Stimulated activated naive CD4-positive, alpha-beta T cell (primary cell): ENCODE data around the gene RUNX1.

ENCODE experiments used
- DNase-seq, 6 experiments: peaks; one replicate each; lab custom pipeline; 2025; lab: John Stamatoyannopoulos, UW

RUNX1 gene

DNA sequence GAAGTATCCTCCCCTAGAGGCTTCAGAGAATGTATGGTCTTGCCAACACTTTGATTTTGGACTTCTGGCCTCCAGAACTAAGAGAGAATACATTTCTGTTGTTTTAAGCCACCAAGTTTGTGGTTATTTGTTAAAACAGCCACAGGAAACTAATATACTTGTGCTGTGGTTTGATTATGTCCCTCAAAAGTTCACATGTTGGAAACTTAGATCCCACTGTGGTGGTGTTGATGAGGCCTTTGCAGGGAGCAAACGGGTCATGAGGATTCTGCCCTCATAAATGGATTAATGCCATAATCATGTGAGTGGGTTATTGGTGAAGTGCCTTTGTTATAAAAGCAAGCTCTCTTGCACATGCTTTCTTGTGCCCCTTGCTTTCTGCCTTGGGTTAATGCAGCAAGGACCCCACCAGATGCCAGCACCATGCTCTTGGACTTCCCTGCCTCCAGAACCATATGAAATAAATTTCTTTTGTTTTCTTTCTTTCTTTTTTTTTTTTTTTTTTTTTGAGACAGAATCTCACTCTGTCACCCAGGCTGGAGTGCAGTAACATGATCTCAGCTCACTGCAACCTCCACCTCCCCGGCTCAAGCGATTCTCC, 223.1 kb downstream of the RUNX1 start:
- no peak for DNase-seq

DNA sequence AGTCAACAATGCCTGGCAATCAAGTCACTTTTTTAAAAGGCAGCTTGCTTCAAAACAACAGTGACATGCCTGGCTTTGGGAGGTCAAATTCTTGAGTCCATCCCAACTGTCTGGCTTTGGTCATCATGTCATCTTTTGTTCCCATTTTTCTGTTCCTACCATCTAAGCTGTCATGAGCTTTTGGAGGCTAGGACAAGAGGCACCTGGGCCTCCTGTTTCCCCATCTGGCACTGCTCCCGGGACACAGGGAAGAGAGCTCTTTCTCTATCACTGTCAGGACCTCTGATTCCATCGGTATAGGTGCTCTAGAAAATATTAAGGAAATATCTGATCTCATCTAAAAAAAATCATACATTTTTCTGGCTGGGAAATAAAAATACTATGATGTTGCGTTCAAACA, 224.0 kb downstream of the RUNX1 start:
- no peak for DNase-seq

DNA sequence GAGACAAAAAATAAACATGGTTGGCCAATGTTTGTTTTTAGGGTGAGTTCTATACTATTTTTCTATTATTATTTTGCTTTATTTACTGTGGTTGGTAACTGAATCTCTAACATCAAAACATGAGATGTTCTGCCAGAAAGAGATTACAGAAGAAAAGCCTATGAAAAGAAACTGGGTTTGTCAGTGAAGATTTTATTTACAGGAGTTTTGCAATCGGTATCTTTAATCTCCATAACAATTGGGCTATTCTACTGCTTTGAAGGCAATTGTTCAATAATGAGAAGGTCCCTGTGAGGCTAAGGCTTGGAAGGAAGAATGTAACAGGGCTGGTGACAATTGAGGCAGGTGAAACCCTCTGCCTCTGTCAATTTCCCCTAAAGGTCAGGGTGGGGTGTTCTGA, 224.8 kb downstream of the RUNX1 start:
- no peak for DNase-seq

DNA sequence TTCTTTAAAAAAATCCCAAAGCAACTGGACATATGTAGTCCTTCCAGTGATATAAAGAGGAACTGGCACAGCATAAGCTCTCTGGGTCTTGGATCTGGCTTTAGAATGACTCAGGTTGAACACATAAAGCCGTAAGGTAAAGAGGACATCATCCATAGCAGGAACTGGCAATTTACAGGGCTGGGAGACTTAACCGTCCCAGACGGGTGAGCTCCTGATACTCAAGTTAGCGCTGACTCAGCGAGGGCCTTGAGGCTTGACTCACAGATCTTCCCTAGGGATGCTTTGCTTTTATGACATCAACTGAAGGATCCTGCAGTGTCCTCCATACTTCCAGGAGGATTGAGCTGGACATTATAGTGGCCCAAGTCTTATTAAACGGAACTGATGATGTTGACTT, 226.2 kb downstream of the RUNX1 start:
- no peak for DNase-seq

DNA sequence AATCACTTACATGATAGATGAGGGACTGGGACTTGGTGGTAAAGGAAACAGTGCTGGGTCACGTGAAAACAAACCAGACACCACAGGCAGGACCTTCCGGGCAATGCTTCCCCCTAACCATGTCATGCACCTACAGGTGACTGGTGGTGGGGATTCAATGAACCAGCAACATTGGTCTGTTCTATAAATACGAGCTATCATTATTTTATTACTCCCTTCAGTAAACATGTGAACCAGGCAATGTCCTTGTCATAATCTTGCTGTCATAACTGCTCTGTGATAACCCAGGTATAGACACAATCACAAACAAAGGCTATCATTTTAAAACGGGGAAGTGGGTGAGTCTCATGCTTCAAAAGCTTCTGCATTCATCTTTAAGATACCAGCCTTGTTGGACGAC, 226.9 kb downstream of the RUNX1 start:
- DNase-seq, result no peak

DNA sequence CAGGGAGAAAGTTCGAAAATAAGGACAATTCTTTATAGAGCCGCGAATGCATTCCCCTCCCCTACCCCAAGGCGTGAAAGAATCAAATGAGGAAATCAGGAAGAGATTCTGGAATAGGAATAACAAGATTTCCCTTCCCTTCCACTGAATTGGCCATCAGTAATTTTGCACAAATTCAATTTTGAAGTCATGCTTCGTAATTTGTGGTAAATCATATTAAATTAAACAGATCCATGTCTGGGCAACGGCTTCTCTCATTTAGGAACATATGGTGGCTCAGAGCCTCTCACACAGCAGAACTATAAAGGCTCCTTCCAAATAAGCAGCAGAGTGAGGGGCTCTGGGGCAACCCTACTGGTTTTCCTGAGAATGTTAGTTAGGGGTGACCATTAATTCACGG, 227.4 kb downstream of the RUNX1 start:
- DNase-seq, result no peak

DNA sequence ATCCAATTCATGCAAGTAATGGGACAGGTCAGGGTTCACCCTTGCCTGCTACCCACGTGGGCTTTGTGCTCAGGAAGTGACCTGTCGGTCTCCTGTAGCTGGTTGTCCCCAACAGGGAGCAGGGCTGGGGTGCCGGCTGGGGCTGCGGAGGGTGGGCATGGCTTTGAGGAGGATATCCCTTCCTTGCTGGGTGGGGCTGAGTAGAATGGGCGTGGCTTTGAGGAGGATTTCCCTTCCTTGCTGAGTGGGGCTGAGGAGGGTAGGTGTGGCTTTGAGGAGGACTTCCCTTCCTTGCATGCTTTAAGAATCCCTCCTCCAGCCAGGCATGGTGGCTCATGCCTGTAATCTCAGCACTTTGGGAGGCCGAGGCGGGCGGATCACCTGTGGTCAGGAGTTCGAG, 229.1 kb downstream of the RUNX1 start:
- no peak for DNase-seq

DNA sequence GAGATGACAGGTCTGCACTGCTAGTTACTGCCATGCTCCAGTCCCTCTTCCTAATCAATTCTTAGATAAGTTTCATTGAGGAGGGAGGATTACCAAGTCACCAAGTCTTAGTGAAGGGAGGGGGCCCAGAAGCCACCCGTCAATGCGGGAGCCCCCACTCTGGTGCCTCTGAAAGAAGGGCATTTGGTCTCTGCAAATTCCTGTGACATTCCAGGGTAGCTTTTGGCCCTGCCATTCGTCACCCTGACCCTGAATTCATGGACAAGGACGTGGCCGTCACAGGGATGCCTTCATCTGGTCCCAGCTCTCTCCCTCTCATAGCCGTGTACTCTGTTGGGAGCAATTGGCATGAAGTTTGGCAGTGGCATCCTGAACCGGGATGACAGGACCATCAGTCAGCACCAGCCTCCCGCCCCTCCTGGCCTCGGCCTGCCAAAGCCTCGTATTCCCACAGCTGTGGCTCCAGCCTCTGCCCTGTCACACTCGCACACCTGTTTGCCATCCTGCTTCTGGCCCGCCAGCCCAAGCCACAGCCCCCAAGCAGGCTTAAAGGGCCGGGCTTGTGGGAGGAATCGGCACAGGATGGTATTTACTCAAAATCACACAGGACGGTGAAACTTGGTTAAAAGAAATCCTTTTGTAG, 229.6 kb downstream of the RUNX1 start:
- no peak for DNase-seq

DNA sequence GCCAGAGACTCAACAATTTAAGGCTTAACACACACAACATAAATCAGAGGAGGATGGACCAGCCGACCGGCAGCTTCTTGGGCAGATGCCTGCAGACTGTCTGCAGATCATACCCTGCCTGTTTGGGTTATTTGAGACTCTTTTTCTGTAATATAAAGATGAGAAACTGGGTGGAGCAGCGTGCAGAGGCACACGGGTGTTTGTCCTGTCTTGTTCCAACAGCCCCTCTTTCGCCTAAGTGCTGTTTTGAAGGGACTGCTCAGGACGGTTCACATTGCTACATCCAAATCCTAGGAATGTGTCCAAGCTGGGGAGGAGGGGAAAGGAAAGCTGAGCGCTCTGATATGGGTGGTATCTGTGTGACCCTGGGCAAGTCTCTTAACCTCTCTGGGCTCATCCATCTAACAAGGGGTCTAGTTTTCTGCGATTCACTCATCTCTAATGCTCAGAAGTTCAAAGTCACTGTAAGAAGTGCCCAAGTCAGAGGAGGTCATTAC, 230.4 kb downstream of the RUNX1 start:
- no peak for DNase-seq

DNA sequence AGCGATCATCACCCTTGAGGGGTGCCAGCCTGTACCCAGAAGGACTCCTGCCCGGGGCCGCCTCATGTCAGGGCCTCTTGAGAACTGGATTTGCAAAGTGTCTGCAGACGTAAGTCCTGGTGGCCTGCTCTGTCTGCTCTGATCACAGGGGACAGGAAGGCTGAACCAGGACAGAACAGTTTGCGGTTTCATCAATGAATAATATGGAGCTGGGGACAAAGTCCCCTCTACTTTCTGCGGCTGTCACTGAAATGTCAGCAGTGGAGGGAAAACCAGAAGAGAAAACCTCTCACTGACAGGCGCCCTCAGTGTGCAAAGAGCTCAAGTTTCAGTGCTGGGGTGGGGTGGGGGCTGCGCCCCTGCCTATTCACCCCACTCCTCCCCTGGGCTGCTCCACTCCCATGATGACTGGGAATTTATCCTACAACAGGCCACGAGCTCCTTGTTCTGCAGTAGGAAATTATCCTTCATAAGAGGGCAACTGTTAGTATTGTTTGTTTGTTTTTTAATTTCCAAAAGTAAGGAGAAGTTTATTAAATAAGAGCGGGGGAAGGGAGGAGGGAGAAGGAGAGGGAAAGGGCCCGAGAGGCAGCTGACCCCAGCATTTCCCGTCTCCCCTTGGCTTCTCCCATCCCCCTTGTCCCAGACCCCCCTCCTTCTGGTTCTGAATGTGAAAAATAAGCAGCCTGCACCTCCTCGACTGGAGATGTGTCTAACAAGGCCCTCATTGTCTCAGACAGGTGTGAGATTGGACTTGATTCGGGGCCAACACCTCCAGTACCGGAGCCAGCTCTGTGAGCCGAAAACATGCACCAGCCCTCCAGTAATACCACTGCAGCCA, 231.1 kb downstream of the RUNX1 start:
- no peak for DNase-seq

DNA sequence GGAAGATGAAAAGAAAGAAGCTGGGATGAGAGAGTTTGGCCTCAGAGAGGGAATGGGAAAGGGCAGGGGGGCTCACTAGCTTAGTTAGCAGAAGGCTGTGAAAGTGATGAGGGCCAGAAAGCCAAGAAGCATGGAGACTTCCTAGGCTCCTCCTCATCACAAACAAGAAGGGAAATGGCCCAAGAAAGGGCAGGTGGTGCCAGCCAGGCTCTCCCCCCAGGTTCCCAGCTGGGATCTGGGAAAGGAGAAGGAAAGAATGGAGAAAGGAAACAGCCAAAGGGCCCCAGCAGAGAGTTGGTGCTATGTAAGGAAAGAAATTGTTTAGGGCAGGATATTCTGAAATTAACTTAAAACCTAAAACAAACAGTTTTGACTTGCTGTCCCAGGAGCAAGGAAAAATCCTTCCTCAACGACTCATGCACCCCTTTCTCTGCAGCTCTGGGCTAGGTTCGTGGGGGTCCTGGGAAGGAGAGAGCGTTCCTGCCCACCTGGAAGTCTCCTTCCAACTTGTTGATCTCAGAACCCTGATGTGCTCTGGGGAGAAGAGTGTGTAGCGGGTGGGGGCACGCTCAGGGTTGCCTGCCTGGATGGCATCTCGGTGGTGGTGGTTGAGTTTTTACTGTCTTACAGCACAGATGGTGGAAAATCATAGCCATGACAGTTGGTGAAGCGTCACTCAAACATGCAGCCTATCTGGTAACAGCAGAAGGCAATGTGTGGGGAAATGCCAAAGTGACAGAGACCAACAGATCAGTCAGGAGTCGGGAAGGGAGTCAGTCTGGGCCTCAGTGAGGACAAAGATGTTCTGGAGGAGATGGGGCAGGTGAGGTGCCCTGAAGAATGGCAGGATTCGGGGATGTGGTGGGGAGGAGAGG, 233.0 kb downstream of the RUNX1 start:
- no peak for DNase-seq

DNA sequence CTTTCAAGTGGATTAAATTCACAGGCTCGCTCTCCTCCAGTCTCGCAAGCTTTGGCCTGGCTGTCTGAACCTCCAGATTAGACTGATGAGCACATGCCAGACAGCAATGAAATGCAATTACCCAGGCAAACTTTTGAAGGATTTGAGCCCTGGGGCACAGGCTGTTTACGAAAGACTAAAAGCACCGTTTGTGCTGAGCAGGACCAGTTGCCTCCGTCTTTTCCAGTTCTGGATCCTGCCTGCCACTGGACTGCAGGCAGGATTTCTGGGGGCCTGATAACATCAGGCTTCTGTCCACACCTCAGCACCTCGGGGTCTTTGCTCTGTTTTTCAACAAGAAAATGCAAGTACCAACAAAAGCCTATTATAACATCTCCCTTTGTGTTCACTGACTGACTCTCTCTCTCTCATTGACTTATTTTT, 234.6 kb downstream of the RUNX1 start:
- no peak for DNase-seq

DNA sequence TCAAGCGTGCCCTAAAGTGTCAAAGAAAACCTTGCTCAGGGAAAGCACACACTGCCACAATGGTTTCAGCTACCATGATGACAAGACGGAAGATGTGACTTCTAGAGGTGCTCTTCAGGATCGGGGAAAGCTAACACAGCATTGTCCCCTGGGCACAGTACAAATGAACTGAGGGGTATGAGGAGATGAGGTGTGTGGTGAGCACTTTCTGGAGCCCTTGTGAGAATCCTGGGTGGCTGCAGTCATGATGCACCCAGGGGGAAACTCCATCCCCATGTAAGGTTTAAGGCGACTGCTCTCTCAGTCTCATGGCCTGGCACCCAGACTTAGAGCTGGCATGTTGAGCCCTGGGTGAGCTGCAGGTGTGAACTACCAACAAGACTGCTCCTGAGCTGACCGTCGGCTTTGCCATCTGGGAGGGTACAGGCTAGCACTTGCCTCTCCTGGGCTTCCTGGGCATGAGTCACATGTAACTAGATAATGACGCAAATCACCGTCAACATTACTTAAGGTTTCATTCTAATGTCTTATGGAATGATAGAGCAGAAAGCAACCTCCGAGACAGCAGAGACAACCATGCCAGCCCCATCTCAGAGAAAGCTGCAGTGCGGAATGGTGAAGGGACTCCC, 235.7 kb downstream of the RUNX1 start:
- no peak for DNase-seq

DNA sequence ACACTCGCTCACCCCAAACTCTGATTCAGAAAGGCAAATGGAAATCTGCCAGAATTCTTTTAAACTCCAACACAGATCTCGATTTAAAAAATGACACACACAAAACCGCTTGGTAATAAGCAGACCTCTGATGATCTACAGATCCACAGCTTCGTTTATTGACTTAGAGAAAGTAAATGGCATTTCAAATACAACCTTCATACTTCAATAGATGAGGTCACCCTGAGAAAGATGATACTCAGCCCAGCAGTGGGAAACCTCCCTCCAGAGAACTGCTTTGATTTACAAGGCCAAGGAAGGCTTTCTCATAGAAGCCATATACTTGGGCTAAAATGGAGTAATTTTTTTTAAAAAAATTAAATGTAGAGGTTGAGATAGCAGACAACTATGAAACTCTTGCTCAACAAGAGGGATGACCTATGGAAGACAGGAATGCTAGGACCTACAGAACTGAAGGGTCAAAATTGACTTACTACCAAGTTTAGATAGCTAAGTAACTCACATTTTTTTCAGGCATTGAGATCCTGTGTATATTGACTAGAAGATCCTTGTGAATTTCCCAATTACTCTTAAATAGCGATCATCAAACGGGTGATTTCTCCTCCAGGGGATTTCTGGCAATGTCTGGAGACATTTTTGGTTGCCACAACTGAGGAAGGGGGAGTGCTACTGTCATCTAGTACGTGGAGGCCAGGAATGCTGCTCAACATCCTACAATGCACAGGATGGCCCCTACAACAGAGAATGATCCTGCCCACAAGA, 236.4 kb downstream of the RUNX1 start:
- DNase-seq, result no peak

DNA sequence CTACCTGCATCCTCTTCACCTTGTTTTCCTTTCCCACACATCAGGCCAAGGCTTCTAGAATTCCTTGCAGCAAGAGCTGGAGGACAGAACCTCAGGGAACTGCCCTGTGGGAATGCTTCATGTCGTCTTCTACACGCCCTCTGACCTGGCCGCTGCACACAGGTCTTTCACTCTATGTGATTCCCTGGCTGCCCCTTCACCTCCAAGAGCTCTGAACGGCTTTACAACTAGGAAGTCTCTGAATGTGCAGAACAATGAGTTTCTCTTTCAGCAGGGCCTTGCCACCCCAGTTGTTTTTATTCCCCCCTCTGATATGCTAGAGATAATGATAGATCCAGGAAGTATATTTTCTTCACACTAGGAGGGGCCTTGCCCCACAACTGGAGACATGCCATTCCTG, 237.7 kb downstream of the RUNX1 start:
- DNase-seq, result no peak

DNA sequence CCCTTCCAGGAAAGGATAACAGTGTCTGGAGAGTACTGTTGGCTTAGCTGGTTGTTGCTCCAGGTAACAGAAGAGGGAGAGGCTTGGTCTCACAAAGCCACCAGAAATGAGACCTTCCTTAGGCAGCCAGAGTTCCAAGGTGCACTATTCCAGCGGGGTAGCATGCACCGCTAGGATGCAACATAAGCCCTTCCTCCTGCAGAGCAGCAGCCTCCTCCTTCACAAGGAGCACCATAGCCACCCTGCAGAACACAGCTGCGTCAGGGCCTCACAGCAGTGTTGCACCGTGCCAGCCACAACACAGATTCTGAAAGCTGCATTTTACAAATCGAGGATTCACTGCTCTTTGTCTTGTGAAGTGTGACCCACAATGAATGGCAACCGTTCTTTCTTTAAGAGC, 238.3 kb downstream of the RUNX1 start:
- DNase-seq, result no peak

DNA sequence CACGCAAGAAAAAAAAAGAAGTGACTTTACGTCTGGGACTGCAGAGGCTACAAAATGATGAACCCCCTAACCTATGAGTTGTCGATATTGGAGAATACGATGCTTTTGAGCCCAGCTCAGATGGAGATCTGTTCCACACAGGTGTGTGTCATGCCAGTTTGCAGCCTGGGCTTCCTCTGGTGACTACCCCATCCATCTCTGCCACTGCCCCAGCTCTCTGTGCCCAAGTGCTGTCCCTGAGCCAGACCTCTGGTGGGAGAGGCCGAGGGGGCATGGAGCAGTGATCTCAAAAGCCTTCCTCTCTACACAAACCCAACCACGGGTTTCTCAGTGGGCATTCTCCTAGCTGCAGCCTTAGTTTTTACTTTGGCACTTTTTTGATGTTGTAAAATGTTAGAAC, 239.3 kb downstream of the RUNX1 start:
- DNase-seq, result no peak

DNA sequence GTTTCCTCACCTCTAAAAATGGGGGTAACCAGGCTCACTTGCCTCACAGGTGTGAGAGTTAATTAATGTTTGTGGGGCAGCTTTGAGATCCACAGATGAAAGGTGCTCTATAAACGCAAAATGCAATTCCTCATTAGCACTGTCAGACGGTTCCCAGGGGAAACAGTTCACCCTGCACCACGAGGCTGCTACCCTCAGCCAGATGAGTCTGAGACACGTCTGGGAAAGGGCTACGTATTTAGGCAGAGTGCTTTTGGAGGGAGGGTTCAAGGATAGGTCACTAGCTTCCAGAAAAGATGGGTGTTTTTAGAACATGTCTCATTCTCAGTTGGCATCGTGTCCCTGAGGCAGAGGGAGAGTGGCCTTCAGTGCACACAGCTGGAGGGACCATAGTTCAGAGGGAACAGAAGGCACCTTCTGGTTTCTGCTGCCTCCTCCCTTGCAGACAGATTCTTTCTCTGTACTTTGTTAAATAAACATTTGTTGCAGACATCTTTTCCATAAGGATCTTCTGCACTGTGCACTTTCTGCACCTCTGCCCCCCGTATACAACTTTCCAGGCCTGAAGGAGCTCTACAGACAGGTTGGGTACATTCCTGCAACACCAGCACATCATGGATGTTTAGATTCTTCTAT, 240.4 kb downstream of the RUNX1 start:
- no peak for DNase-seq

DNA sequence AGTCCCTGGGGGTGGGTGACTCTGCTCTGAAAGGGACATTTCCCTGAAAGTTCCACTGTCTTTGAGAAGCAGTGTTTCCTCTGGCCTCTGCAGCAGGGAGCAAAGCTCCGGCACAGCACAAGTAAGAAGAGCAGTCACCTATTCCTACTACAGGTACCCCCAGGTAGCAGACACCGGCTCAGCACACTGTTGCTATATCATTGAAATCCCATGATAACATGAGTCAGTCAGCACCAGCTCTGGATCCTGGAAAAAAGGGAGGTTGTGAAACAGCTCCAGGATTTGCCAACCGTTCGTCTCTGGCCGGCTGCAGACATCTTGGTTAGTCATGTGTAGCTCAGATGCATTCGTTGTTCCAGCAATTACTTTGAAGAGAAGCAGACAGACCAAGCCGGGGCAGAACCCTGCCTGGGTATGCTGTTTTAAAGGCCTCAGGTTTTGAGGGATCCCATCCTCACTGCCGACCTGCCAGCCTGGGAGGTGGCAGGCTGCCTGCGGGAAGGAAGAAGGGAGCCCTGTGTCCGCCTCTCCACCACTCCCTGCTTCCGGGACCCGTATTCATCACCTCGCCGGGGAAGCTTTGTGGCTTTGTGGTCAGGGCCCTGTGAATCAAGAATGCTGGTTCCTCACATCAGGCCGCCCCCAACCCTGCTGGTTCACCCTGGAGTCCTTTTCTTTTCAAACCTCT, 241.1 kb downstream of the RUNX1 start:
- DNase-seq, result peak in 2 of 6 experiments; percentile 8 to 14
